Activated B cell treated with CpG ODN at 0.5 μM for 24 hours (primary cell): ENCODE data around the gene MRPL39. TPM values are rescaled to one million over a fixed set of nuclear protein-coding genes. Genes with fewer than 3 reads are reported as not detected.

ENCODE experiments used
- ATAC-seq: fragments of 200-7000 bp; cut with Tn5 transposase; one replicate; pipeline ENCODE4 v1.10.0; 2021; ENCODE audit warnings: low read depth, mild to moderate bottlenecking, moderate library complexity
- CTCF ChIA-PET: fragments of 350-600 bp; sonication (Branson Sonifier 250); formaldehyde crosslinking; loops from one replicate; lab custom pipeline; 2021; ENCODE audit warnings: antibody characterized with exemption; lab: Charles Lee
- POLR2A ChIA-PET: fragments of 350-600 bp; sonication (Branson Sonifier 250); formaldehyde crosslinking; loops from one replicate; lab custom pipeline; 2021; ENCODE audit warnings: antibody characterized with exemption; lab: Charles Lee
- DNase-seq: peaks from one replicate; pipeline ENCODE4 v3.0.0; 2022
- H3K27ac Mint-ChIP-seq: one replicate; pipeline ENCODE4 v1.8.0; 2020; ENCODE audit warnings: mixed read lengths
- H3K27me3 Mint-ChIP-seq: one replicate; pipeline ENCODE4 v1.8.0; 2021; ENCODE audit warnings: mixed read lengths
- H3K36me3 Mint-ChIP-seq: one replicate; pipeline ENCODE4 v1.8.0; 2021; ENCODE audit warnings: low read depth, mixed read lengths
- H3K4me1 Mint-ChIP-seq: one replicate; pipeline ENCODE4 v1.8.0; 2021; ENCODE audit warnings: mixed read lengths
- H3K4me3 Mint-ChIP-seq: one replicate; pipeline ENCODE4 v1.8.0; 2020; ENCODE audit warnings: mild to moderate bottlenecking, mixed read lengths
- H3K9me3 Mint-ChIP-seq: one replicate; pipeline ENCODE4 v1.8.0; 2020; ENCODE audit warnings: mixed read lengths
- CTCF ChIP-seq: fragments of 200-600 bp; IDR thresholded peaks from one replicate; pipeline ENCODE4 v1.8.0; 2022; ENCODE audit warnings: antibody characterized with exemption, mild to moderate bottlenecking
- intact Hi-C: fragments of 100-400 bp; cut with micrococcal nuclease; formaldehyde crosslinking; loops from one replicate; pipeline ENCODE4 v1.15.1; 2024
- total RNA-seq: library from RNA; stranded (reverse); gene quantifications from 2 replicates; pipeline ENCODE4 v1.2.3, GENCODE V29; 2022

MRPL39 gene
- total RNA-seq, 1 donor from 2014 or later = 43.6 TPM

- CTCF ChIA-PET = interaction anchor here (0.9 to 4.0 kb wide), 3 partner anchors 19 to 31 kb away, joined by 3 to 30 read pairs (median 4); partner anchors contain the start of gene MRPL39
- no peak for TF ChIP-seq CTCF
These were observed 31.6 kb upstream of the MRPL39 start, which contains the start of gene JAM2 for GRCh38 chr21:25638660-25639550. JAM2 (plus strand) TSS chr21:25639258; CDS start chr21:25639822, 564 bp downstream.

DNA sequence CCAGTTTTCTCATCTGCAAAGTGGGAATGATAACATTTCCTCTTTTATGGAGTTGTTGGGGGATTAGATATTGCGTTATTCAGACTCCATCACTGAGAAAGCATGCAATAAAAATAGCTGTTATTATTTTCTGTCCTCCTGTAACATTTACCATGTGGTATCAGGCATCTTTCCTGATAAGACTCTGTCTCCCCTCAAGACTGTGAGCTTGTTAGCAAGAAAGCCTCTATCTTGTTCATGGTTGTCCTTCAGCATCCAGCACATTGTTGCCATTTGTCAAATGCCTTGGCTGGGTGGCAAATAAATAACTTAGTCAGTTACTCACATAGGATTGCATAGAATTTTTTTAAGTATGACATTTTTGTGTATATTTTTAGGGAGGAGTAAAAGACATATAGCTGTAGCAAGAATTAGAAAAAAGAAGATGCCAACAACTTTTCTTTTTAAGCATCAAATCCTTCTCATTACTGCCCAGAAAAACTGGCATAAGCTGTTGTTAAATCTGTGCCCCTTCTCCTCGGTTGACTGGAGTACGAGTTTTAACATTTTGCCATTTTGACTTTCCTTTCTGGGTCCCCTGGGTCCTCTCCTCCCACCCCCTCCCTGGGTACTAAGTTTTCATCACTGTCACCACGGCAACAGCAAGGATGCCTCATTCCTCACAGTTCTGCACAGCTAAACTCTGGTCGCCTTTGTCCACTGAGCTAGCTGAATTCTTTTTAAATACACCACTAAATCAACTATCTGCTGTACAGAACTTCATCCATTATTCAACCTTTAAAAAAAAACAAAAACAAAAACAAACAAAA lies 30.8 kb upstream of the MRPL39 start:
- Mint-ChIP-seq H3K27me3 (peaks cover 4% of the 10 kb centered on the region), H3K27ac (peak overlapping the region; percentile 8), H3K4me1 (peaks cover 17% of the 10 kb centered on the region), H3K36me3 (no peaks in the 10 kb centered on the region), H3K9me3 (no peaks in the 10 kb centered on the region), H3K4me3 (peak overlapping the region; percentile 75)
- DNase-seq (no peak), ATAC-seq (no peak)
- intact Hi-C loops = no loop called here
- ChIA-PET CTCF (interaction anchor here (0.6 to 4.0 kb wide), 4 partner anchors 14 to 70 kb away, joined by 3 to 30 read pairs (median 4); partner anchors contain the start of gene MRPL39), POLR2A (interaction anchor here (0.6 to 1.5 kb wide), 2 partner anchors 76 to 96 kb away, joined by 3 to 4 read pairs; partner anchors contain the start of genes ATP5PF and GABPA)
- TF ChIP-seq CTCF = no peak

More at GRCh38 chr21:25638660-25639550, 31.6 kb upstream of the MRPL39 start, which contains the start of gene JAM2:
- H3K4me1 Mint-ChIP-seq = peaks cover 17% of the 10 kb centered on the region
- H3K4me3 Mint-ChIP-seq = peak within 1 kb of the TSS; percentile 75
- H3K27me3 Mint-ChIP-seq = peaks cover 4% of the 10 kb centered on the region
- no peaks in the 10 kb centered on the region for H3K9me3 Mint-ChIP-seq
- no peaks in the 10 kb centered on the region for H3K36me3 Mint-ChIP-seq
- H3K27ac Mint-ChIP-seq = peak within 1 kb of the TSS; percentile 63
- POLR2A ChIA-PET = interaction anchor here (1.5 kb wide), 1 partner anchor 95 kb away, joined by 4 read pairs; the partner anchor contains the start of genes ATP5PF and GABPA
- ATAC-seq (peak; percentile 68), DNase-seq (peak; percentile 42)
- intact Hi-C loops = loop anchor here (1.0 kb wide), 4 partner anchors 31 to 218 kb away; partner anchors contain the start of genes ATP5PF and GABPA

DNA sequence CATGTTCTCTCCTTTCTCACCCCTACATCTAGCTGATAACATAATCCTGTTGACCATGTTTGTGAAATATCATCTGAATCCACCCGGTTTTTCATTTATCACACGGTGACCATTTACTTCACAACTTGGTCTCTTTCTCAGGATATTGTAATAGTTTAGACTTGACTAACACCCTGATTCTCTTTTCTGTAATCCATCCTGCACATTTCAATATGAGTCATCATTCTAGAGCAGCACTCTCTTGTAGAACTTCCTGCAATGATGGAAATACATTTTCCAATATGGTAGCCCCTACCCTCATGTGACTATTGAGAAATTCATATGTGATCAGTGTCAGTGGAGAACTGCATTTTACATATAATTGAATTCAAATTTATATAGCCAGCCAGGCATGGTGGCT lies 29.4 kb upstream of the MRPL39 start:
- Mint-ChIP-seq H3K9me3 (no peaks in the 10 kb centered on the region), H3K36me3 (no peaks in the 10 kb centered on the region), H3K4me3 (no peak overlapping the region), H3K27ac (no peak overlapping the region), H3K4me1 (peaks cover 17% of the 10 kb centered on the region), H3K27me3 (peaks cover 4% of the 10 kb centered on the region)
- CTCF ChIA-PET = interaction anchor here (4.0 kb wide), 1 partner anchor 29 kb away, joined by 30 read pairs; the partner anchor contains the start of gene MRPL39
- intact Hi-C loops = no loop called here
- DNase-seq = no peak
- TF ChIP-seq CTCF = no peak
- POLR2A ChIA-PET = no interaction called here
- no peak for ATAC-seq

DNA sequence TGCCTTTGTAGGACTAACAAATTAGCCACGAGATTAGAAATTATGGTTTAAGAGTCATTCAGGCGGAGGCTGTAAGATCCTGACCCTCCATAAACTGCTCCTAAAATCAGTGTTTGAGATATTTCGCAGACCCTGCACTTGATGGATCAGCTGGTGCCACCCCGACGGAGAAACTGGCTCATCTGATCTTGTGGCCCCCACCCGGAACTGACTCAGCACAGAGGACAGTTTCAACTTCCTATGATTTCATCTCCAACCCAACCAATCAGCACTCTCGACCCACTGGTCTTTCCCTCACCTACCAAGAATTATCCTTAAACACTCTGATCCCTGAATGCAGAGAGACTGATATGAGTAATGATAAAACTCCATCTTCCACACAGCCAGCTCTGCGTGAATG lies 28.0 kb upstream of the MRPL39 start:
- H3K27me3 Mint-ChIP-seq = peaks cover 4% of the 10 kb centered on the region
- CTCF ChIA-PET = interaction anchor here (0.7 kb wide), 1 partner anchor 27 kb away, joined by 4 read pairs; no protein-coding TSS in a partner anchor

More for the DNA sequence above, 28.0 kb upstream of the MRPL39 start:
- Mint-ChIP-seq H3K9me3 (no peaks in the 10 kb centered on the region), H3K4me1 (peaks cover 11% of the 10 kb centered on the region), H3K36me3 (no peaks in the 10 kb centered on the region), H3K27ac (no peak overlapping the region), H3K4me3 (no peak overlapping the region)
- no peak for TF ChIP-seq CTCF
- intact Hi-C loops = no loop called here
- DNase-seq = no peak
- POLR2A ChIA-PET = no interaction called here
- ATAC-seq = no peak
